Measurements from ENCODE around the gene HYI.
"Not testable (repeated sequence)": the region's sequence is repeated elsewhere in the genome, so short reads cannot be mapped to it uniquely, and the experiment has no call there.

GRCh38 chr1:43501806-43502205, 48.1 kb upstream of the HYI start:
- TF ChIP-seq, protein P1, sequence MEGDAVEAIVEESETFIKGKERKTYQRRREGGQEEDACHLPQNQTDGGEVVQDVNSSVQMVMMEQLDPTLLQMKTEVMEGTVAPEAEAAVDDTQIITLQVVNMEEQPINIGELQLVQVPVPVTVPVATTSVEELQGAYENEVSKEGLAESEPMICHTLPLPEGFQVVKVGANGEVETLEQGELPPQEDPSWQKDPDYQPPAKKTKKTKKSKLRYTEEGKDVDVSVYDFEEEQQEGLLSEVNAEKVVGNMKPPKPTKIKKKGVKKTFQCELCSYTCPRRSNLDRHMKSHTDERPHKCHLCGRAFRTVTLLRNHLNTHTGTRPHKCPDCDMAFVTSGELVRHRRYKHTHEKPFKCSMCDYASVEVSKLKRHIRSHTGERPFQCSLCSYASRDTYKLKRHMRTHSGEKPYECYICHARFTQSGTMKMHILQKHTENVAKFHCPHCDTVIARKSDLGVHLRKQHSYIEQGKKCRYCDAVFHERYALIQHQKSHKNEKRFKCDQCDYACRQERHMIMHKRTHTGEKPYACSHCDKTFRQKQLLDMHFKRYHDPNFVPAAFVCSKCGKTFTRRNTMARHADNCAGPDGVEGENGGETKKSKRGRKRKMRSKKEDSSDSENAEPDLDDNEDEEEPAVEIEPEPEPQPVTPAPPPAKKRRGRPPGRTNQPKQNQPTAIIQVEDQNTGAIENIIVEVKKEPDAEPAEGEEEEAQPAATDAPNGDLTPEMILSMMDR (conservative IDR thresholded peaks at IDR 0.05 in 1 of 2, IDR thresholded peaks at IDR 0.05 in 1 of 2; ENCODE audit: low read depth in 1 of 2, low read length in 2 of 2): not testable (repeated sequence)
- TF ChIP-seq EZH2 (IDR thresholded peaks at IDR 0.05; ENCODE audit: low read length, missing control alignments): not testable (repeated sequence)
